NCI-H2081 (cell line): ENCODE measurements around the gene SORCS2.
"Not testable (repeated sequence)": the region's sequence is repeated elsewhere in the genome, so short reads cannot be mapped to it uniquely, and the experiment has no call there.

Experiments
- DNase-seq, 2 experiments: peaks; one replicate each; lab custom pipeline; 2025; lab: John Stamatoyannopoulos, UW

SORCS2 gene

GRCh38 chr4:7450775-7451433, 258.6 kb downstream of the SORCS2 start:
- DNase-seq: no peak

GRCh38 chr4:7451434-7451789, 259.1 kb downstream of the SORCS2 start:
- DNase-seq: no peak

- DNase-seq: no peak
Measured at GRCh38 chr4:7451800-7452199, 259.5 kb downstream of the SORCS2 start.

DNA sequence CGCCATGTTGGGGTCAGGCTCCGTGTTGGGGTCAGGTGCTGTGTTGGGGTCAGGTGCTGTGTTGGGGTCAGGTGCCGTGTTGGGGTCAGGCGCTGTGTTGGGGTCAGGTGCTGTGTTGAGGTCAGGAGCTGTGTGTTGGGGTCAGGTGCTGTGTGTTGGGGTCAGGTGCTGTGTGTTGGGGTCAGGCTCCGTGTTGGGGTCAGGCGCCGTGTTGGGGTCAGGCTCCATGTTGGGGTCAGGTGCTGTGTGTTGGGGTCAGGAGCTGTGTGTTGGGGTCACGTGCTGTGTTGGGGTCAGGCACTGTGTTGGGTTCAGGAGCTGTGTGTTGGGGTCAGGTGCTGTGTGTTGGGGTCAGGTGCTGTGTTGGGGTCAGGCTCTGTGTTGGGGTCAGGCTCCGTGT, 260.5 kb downstream of the SORCS2 start:
- DNase-seq: not testable (repeated sequence)

- no peak for DNase-seq
Measured at GRCh38 chr4:7457201-7458065, 265.1 kb downstream of the SORCS2 start.

GRCh38 chr4:7458066-7458425, 265.7 kb downstream of the SORCS2 start:
- no peak for DNase-seq

DNA sequence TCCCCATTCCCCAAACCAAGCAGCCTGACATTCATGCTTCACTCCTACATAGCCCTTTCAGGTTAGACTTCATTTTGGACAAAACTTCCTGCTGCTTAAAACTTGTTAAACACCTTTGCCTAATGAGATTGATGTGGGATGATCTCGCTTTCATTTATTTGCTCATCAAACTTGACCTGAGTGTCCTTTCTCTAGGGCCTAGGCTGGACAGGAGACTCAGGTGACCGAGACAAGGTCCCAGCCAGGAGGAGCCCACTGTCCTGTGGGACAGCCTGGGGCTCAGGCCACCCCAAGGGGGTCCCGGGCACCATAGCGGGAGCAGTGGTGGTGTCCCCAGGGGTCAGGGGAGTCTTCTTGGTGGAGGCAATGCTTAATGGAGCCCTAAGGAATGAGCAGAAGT, 266.1 kb downstream of the SORCS2 start:
- no peak for DNase-seq

- no peak for DNase-seq
Measured at GRCh38 chr4:7459471-7459870, 267.1 kb downstream of the SORCS2 start.

DNA sequence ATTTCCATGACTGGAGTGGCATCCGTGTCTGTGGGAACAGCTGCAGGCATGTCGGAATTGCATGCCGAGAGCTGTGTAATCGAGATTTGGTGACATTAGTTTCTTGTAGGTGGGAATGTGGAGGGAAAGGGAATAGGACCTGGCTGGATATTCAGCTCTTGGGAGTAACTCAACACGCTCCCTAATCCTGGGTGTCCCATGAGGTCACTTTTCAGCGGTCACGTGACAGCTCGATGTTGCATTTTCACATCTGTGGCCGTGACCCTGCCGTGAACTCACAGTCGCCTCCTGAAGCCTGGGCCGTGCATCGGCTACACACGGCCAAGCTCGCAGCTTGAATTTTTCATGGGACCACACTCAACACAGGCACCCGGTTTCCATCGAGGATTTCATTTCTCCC, 268.2 kb downstream of the SORCS2 start:
- DNase-seq: no peak

DNA sequence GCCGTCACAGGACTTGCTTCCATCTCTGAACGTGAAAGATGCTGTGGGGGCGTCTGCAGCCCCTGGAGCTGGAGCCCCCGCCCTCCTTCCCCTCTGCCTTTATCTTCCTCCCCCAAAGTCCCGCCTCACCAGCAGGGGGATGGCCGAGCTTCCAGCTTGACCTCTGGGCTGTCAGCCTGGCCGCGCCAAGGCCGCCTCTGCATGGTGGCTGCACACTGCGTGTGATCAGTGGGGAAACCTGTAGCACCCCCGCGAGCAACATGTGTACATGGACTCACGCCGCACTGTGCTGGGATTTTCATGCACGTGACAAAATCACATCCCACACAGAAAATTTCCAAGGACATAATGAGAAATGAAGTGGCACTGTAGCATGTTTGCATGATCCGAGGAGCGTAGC, 268.9 kb downstream of the SORCS2 start:
- no peak for DNase-seq

DNA sequence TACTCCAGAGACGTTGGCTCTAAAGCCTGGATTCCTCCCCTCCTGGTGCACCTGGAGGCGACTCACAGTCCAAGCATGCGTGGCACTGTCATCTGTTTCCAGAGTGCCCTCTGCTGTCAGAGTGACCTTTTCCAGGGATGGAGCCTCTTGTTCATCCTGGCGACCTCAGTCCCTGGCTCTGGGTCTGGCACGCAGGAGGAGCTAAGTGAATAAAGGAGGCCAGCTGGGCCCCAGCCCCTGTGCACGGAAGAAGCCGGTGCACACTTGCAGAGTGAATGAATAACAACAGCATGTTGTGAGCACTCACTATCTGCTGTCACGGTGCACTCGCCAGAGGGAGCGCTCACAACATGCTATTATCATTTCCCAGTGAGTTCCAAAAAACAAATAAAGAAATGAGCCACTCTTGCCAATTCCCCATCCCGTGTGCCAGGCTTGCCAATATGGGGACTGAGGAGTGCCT, 270.2 kb downstream of the SORCS2 start:
- peak; percentile 17 to 49 for DNase-seq

DNA sequence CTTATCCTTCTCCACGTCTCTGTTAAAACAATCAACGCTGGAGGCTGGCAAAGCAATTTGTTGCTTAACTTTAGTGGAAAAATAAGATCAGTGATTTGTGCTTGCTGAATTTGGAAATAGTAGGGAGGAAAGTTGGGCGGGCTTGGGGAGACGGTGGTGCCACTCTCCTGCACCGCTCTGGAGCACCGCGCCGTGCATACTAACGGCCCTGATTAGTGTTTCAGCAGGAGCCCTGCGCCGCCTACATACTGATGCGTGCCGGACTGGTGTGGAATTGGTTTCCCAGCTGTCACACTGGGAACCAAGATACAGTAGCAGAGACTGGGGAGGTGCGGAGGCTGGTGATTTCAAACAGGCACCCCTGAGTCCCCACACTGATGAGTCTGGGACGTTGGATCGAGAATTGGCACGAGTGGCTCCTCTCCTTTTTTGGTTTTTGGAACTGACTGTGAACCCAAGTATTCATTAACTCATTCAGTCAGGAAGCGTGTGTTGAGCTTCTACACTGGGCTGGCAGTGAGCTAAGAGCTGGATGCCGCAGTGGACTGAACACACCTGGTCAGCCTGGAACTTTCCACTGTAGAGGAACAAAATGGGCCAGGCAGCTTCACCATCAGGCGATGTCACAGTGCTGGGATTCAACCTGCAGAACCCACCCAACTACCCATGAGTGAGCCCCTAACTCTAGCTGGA, 271.4 kb downstream of the SORCS2 start:
- no peak for DNase-seq

- no peak for DNase-seq
Measured at GRCh38 chr4:7464259-7464655, 271.9 kb downstream of the SORCS2 start.

- no peak for DNase-seq
Measured at GRCh38 chr4:7465017-7465416, 272.7 kb downstream of the SORCS2 start.

GRCh38 chr4:7466215-7466614, 273.9 kb downstream of the SORCS2 start:
- no peak for DNase-seq

DNA sequence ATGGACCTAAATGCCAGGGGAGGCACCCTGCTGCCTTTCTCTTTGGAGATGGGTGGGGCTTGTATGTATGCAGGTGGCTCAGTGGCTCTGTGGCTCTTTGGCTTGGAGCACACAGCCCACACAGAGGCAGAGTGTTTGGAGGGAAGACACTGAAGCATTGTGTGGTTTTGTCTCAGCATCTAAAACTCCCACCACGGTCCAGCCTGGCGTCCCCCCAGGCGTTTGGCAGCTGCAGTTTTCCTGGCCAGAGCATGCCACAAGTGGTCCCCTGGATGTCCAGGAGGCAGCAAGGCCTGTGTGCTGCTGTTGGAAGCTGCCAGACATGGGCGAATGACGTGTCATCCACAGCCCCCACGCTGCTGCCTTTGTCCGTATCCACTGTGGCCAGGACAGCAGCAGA, 274.6 kb downstream of the SORCS2 start:
- no peak for DNase-seq

DNA sequence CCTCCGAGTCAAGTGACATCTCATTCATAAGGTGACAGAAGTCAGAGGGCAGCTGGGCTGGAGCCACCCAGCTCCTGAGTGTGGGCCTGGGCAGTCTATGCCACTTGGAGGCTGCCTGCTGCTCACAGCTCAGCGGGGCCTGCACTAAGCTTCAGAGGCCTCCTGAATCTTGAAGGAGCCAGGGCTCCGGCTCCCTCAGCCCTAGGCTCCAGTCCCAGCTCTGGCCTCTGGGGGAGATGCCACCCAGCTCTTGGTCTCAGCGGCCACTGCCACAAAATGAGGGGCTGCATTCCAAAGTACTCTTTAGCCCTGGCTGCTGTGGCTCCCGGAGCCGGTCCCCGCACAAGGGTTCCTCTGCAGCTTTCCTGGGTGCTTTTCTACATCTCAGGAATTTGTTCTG, 275.1 kb downstream of the SORCS2 start:
- DNase-seq: no peak

GRCh38 chr4:7469023-7469422, 276.7 kb downstream of the SORCS2 start:
- no peak for DNase-seq

DNA sequence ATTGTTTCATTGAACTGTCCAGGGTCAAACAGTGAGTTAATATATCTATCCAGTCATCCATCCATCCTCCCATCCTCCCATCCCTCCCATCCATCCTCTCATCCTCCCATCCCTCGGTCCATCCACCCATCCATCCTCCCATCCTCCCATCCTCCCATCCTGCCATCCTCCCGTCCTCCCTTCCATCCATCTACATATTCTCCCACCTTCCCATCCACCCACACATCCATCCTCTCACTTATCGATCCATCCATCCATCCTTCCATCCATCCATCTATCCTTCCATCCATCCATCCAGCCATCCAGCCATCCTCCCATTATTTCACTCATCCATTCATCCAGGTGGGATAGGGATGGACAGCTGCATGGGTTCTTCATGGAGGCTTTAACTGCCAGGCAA, 277.8 kb downstream of the SORCS2 start:
- no peak for DNase-seq

DNA sequence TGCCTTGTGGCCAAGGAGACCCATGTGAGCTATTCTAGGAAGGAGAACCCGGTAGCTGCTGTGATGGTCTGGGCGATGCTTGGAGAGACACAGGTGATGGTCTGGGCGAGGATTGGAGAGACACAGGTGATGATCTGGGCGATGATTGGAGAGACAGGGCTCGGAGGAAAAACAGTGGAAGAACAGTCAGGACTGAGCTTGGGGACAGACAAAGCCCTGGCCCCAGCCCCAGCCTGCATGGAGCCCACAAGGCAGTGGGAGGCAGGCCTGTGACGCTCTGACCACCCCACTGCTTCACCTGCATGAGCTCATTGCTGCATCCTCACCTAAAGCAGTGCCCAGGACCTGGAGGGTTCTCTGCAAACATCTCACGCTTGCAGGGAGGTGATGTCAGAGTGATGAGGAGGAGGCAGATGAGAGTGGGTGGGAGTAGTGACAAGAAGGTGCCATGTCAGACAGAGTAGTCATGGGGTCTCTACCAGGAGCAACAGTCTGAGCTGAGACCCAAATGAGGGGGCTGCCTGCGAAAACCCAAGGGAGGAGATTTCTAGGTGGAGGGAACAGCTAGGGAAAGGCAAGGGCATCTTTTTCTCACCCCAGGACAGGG, 278.3 kb downstream of the SORCS2 start:
- DNase-seq: no peak

- DNase-seq: no peak
Measured at GRCh38 chr4:7472442-7473013, 280.2 kb downstream of the SORCS2 start.

DNA sequence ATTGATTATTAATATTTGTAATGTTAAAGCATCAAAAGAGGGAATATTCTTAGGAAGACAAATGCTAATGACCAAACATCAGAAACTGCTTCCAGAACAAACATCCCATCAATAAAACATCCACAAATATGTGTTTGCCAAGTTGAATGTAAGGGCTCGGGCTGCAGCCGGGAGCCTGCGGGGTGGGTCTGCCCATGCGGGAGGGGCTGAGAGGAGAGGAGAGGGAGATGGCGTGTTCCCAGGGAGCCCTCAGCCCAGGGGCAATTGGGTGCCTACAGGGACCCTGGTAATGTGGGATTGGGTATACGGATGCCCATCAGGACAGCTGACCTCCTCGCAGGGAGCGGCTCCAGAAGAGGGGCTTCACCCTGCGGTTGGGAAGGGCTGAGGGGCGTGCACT, 280.7 kb downstream of the SORCS2 start:
- DNase-seq: no peak
